Stimulated activated naive CD8-positive, alpha-beta T cell treated with anti-CD3 and anti-CD28 coated beads, Interleukin-15, Interleukin-2, amounts not matched to agents 100 ng/mL and 50 ng/mL, for 24 hours (primary cell): ENCODE data around the gene AP2B1.
"Not testable (repeated sequence)": the region's sequence is repeated elsewhere in the genome, so short reads cannot be mapped to it uniquely, and the experiment has no call there.

Experiments used
- H3K27ac Mint-ChIP-seq: one replicate; pipeline ENCODE4 v1.8.0; 2021; ENCODE audit warnings: mild to moderate bottlenecking, mixed read lengths
- H3K27me3 Mint-ChIP-seq: one replicate; pipeline ENCODE4 v1.8.0; 2021; ENCODE audit warnings: mixed read lengths
- H3K36me3 Mint-ChIP-seq: one replicate; pipeline ENCODE4 v1.8.0; 2021; ENCODE audit warnings: low read depth, mixed read lengths
- H3K4me1 Mint-ChIP-seq: one replicate; pipeline ENCODE4 v1.8.0; 2021; ENCODE audit warnings: low read depth, mixed read lengths
- H3K4me3 Mint-ChIP-seq: one replicate; pipeline ENCODE4 v1.8.0; 2021; ENCODE audit warnings: mild to moderate bottlenecking, mixed read lengths
- H3K9me3 Mint-ChIP-seq: one replicate; pipeline ENCODE4 v1.8.0; 2021; ENCODE audit warnings: mixed read lengths

Gene AP2B1

DNA sequence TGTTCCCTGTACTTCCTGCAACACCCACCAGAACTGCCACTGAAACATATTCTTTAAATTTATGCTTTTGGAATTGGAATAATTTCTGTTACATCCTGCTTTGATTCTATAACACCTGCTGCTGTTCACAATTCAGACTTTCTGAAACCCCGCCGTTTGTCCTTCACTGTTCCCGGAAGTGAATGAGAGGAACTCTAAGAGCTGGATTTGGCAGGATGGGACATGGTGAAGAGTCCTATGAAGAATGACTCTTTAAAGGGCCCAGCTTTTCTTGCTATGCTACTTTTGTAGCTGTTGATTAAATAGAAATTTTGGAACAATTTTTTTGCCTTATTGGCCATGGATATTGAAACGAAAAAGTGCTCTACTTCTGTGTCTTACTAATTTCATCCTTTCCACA is 8.9 kb downstream of the AP2B1 start:
- peaks cover 65% of the 10 kb centered on the region for H3K36me3 Mint-ChIP-seq
- no peaks in the 10 kb centered on the region for H3K9me3 Mint-ChIP-seq
- no peak overlapping the region for H3K27ac Mint-ChIP-seq
- H3K27me3 Mint-ChIP-seq: no peaks in the 10 kb centered on the region
- H3K4me1 Mint-ChIP-seq: no peaks in the 10 kb centered on the region
- H3K4me3 Mint-ChIP-seq: no peak overlapping the region

DNA sequence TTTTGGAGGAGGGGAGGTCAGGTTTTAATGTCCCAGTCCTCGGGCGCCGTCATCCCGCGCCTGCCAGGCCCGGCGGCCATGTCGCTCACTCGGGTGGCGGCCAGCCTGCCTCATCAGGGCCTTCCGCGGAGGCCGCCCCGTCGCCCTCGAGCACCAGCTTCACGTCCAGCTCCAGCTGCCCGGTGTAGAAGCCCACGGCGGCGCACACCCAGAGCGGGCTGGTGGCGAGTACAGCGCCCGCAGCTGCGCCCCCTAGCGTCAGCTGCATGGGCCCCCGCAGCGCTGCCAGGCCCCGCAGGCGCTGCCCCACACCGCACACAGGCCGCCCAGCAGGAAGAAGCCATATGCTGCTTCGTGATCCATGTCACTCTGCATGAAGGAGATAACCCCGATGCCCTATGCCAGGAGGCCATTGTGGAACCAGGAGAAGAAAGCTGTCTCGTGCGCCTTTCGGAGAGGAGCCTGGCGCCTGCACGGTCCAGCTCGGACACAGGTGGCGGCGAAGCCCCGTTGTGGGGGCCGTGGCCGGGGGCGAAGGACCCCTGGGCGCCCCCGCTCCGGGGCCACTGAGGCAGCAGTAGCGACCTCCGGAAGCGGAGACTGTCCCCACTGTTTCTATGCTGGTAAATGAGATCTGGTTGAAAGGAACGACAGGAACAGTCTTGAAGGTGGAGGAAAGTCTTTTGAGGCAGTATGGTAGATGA is 9.6 kb downstream of the AP2B1 start:
- Mint-ChIP-seq H3K4me1 (no peaks in the 10 kb centered on the region), H3K36me3 (peaks cover 69% of the 10 kb centered on the region), H3K27ac (peak overlapping the region; percentile 21), H3K4me3 (no peak overlapping the region), H3K9me3 (no peaks in the 10 kb centered on the region), H3K27me3 (no peaks in the 10 kb centered on the region)

GRCh38 chr17:35597604-35598003 is 10.5 kb downstream of the AP2B1 start:
- Mint-ChIP-seq H3K27me3 (no peaks in the 10 kb centered on the region), H3K4me3 (no peak overlapping the region), H3K9me3 (no peaks in the 10 kb centered on the region), H3K36me3 (peaks cover 73% of the 10 kb centered on the region), H3K4me1 (no peaks in the 10 kb centered on the region), H3K27ac (no peak overlapping the region)

DNA sequence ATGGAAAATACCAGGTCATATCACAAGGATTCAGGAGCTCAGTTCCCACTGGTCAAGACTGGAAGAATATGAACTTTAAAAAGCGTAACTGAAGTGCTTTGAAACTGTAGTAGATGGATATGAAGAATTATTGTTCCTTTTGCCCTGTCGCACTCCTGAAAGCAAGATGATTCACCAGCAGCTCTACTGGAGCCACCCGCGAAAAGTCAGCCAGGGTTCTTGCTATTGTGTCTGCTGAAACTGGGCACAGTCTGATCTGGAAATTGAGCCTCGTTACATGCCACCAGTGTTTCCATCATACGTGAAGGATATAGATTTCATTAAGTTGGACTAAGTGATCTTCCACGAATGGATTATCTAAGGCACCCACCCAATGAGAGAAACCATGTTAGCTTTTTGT is 16.6 kb downstream of the AP2B1 start:
- H3K4me3 Mint-ChIP-seq: no peak overlapping the region
- H3K27ac Mint-ChIP-seq: no peak overlapping the region
- H3K9me3 Mint-ChIP-seq: no peaks in the 10 kb centered on the region
- no peaks in the 10 kb centered on the region for H3K4me1 Mint-ChIP-seq
- no peaks in the 10 kb centered on the region for H3K27me3 Mint-ChIP-seq
- H3K36me3 Mint-ChIP-seq: peaks cover 72% of the 10 kb centered on the region

GRCh38 chr17:35605678-35606077 is 18.6 kb downstream of the AP2B1 start:
- Mint-ChIP-seq H3K4me1 (no peaks in the 10 kb centered on the region), H3K36me3 (peaks cover 68% of the 10 kb centered on the region), H3K4me3 (no peak overlapping the region), H3K9me3 (no peaks in the 10 kb centered on the region), H3K27ac (no peak overlapping the region), H3K27me3 (no peaks in the 10 kb centered on the region)

GRCh38 chr17:35607239-35607847 is 20.2 kb downstream of the AP2B1 start:
- Mint-ChIP-seq H3K4me1 (no peaks in the 10 kb centered on the region), H3K27me3 (no peaks in the 10 kb centered on the region), H3K36me3 (peaks cover 67% of the 10 kb centered on the region), H3K4me3 (no peak overlapping the region), H3K9me3 (no peaks in the 10 kb centered on the region), H3K27ac (no peak overlapping the region)

- H3K4me3 Mint-ChIP-seq: no peak overlapping the region
- no peak overlapping the region for H3K27ac Mint-ChIP-seq
- H3K27me3 Mint-ChIP-seq: no peaks in the 10 kb centered on the region
- no peaks in the 10 kb centered on the region for H3K4me1 Mint-ChIP-seq
- no peaks in the 10 kb centered on the region for H3K9me3 Mint-ChIP-seq
- peaks cover 56% of the 10 kb centered on the region for H3K36me3 Mint-ChIP-seq
These were observed 22.7 kb downstream of the AP2B1 start for GRCh38 chr17:35609831-35610230.

GRCh38 chr17:35610746-35611145 is 23.6 kb downstream of the AP2B1 start:
- H3K27me3 Mint-ChIP-seq: not testable (repeated sequence)
- peaks cover 51% of the 10 kb centered on the region for H3K36me3 Mint-ChIP-seq

GRCh38 chr17:35612924-35613521 is 25.9 kb downstream of the AP2B1 start:
- peaks cover 2% of the 10 kb centered on the region for H3K4me1 Mint-ChIP-seq
- H3K27ac Mint-ChIP-seq: no peak overlapping the region
- H3K36me3 Mint-ChIP-seq: peaks cover 44% of the 10 kb centered on the region

More at GRCh38 chr17:35610746-35611145, 23.6 kb downstream of the AP2B1 start:
- not testable (repeated sequence) for H3K27ac Mint-ChIP-seq, H3K9me3 Mint-ChIP-seq, H3K4me1 Mint-ChIP-seq, H3K4me3 Mint-ChIP-seq

GRCh38 chr17:35614810-35615209 is 27.7 kb downstream of the AP2B1 start:
- Mint-ChIP-seq H3K27ac (no peak overlapping the region), H3K9me3 (no peaks in the 10 kb centered on the region), H3K36me3 (peaks cover 49% of the 10 kb centered on the region), H3K27me3 (no peaks in the 10 kb centered on the region), H3K4me3 (no peak overlapping the region), H3K4me1 (peaks cover 6% of the 10 kb centered on the region)

More at GRCh38 chr17:35612924-35613521, 25.9 kb downstream of the AP2B1 start:
- Mint-ChIP-seq H3K9me3 (no peaks in the 10 kb centered on the region), H3K4me3 (no peak overlapping the region), H3K27me3 (no peaks in the 10 kb centered on the region)

DNA sequence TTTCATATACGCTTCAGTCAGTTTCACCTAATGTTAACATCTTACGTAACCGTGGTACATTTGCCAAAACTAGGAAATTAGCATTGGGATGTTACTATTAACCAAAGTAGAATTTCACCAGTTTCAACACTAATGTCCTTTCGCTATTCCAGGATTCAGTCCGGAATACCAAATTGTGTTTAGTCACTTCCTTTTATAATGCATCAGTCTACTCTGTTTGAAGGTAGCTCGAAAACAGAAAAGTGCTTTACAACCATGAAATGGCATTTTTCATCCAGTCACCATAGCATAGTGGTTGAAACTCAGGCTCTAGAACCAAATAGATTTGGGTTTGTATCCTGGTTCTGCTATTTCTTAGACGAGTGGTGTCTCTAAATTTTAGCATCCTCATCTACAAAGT is 29.4 kb downstream of the AP2B1 start:
- Mint-ChIP-seq H3K4me3 (no peak overlapping the region), H3K27ac (no peak overlapping the region), H3K27me3 (no peaks in the 10 kb centered on the region), H3K4me1 (peaks cover 6% of the 10 kb centered on the region), H3K36me3 (peaks cover 51% of the 10 kb centered on the region), H3K9me3 (no peaks in the 10 kb centered on the region)

- Mint-ChIP-seq H3K27me3 (no peaks in the 10 kb centered on the region), H3K9me3 (no peaks in the 10 kb centered on the region), H3K27ac (no peak overlapping the region), H3K4me3 (no peak overlapping the region), H3K36me3 (peaks cover 43% of the 10 kb centered on the region), H3K4me1 (peaks cover 6% of the 10 kb centered on the region)
These were observed 30.4 kb downstream of the AP2B1 start for GRCh38 chr17:35617505-35617904.

GRCh38 chr17:35618628-35619027 is 31.5 kb downstream of the AP2B1 start:
- no peak overlapping the region for H3K27ac Mint-ChIP-seq
- H3K9me3 Mint-ChIP-seq: no peaks in the 10 kb centered on the region
- H3K36me3 Mint-ChIP-seq: peaks cover 44% of the 10 kb centered on the region
- no peaks in the 10 kb centered on the region for H3K27me3 Mint-ChIP-seq
- no peak overlapping the region for H3K4me3 Mint-ChIP-seq
- peaks cover 6% of the 10 kb centered on the region for H3K4me1 Mint-ChIP-seq

DNA sequence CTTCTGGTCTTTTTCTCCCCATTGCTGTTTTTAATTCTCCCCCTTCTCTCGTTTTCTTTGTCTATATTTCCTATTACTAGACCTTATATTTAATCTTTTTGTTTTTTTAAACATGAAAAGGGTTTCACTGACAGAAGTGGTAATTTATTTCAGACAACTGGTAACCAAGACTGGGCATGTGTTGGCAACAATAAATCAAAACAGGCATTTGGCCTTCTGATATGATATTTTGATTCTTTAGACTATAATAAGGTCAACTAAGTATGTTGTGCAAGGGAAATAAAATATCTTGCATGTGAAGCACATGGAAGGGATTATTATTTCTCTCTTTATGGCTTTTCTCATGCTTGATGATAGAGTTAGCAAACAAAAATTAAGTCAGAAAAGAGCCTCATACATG is 34.6 kb downstream of the AP2B1 start:
- Mint-ChIP-seq H3K9me3 (no peaks in the 10 kb centered on the region), H3K27ac (no peak overlapping the region), H3K27me3 (no peaks in the 10 kb centered on the region), H3K36me3 (peaks cover 64% of the 10 kb centered on the region), H3K4me3 (no peak overlapping the region), H3K4me1 (peaks cover 6% of the 10 kb centered on the region)

DNA sequence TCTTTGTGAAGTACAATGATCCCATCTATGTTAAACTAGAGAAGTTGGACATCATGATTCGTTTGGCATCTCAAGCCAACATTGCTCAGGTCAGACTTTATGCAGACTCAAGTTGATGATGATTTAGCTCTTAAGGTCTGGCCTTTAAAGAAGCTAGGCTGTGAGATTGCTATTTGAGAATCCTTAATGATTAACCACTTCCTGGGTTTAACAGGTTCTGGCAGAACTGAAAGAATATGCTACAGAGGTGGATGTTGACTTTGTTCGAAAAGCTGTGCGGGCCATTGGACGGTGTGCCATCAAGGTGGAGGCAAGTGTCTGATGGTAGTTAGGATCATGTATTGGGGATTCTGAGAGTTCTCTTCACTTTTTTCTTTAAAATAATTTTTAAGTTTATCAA is 40.3 kb downstream of the AP2B1 start:
- Mint-ChIP-seq H3K36me3 (peaks cover 72% of the 10 kb centered on the region), H3K27me3 (no peaks in the 10 kb centered on the region), H3K9me3 (no peaks in the 10 kb centered on the region), H3K4me1 (peaks cover 12% of the 10 kb centered on the region), H3K27ac (no peak overlapping the region), H3K4me3 (no peak overlapping the region)
